H54 (cell line): Measurements from ENCODE around the gene PLEKHA5.

Experiments used
- DNase-seq: peaks from one replicate; pipeline ENCODE4 v3.0.0; 2011; ENCODE audit warnings: low spot score, mixed read lengths; ENCODE audit not compliant: insufficient read length
- FAIRE-seq: peaks from 3 replicates; lab custom pipeline; 2011; peaks lifted over from hg19 to GRCh38; lab: Jason Lieb, UNC
- POLR2A ChIP-seq: IDR thresholded peaks from 2 replicates; pipeline ENCODE4 v1.6.1; 2011; ENCODE audit warnings: low read depth, mild to moderate bottlenecking, low read length

PLEKHA5 gene

GRCh38 chr12:19415563-19415962 is 286.0 kb downstream of the PLEKHA5 start:
- DNase-seq (no peak), FAIRE-seq (no peak)
- no peak for TF ChIP-seq POLR2A

- no peak for FAIRE-seq
- DNase-seq: no peak
- no peak for TF ChIP-seq POLR2A
Observed at GRCh38 chr12:19419086-19419485, 289.6 kb downstream of the PLEKHA5 start.

DNA sequence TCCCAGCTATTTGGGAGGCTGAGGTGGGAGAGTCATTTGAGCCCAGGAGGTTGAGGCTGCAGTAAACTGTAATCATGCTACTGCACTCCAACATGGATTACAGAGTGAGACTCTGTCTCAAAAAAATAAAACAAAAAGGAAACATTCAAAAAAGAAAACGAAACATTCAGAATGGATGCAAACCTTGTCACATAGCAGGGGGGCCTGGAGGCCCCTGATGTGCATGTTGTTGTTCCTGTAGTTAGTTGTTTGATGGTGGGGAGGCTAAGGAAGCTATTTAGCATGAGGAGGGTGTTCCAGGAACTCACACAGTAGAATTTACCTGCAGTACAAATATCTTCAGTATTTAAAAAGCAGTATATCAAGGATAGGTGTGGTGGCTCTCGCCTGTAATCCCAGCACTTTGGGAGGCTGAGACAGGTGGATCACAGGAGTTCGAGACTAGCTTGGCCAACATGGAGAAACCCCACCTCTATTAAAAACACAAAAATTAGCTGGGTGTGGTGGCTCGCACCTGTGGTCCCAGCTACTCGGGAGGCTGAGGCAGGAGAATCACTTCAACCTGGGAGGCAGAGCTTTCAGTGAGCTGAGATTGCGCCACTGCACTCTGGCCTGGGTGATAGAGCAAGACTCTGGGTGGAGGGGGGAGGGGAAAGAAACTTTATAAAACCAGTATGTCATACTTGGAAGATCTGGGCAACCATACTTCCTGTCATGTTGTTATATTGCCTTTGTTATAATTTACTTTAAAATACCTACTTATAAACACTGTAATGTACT is 292.2 kb downstream of the PLEKHA5 start:
- FAIRE-seq (no peak), DNase-seq (no peak)
- TF ChIP-seq POLR2A: no peak

- DNase-seq (no peak), FAIRE-seq (no peak)
- TF ChIP-seq POLR2A: no peak
Observed at GRCh38 chr12:19423166-19423930, 293.8 kb downstream of the PLEKHA5 start.
